Ascending aorta (tissue), 2 donors: ENCODE measurements around the gene KRT12. TPM values are rescaled to one million over a fixed set of nuclear protein-coding genes. Genes with fewer than 3 reads are reported as not detected.

ENCODE experiments used
- DNase-seq, 2 donors: peaks; one replicate each; pipeline ENCODE4 v3.0.0-alpha.2; 2019; ENCODE audit warnings: low spot score in 2 of 2
- H3K27ac ChIP-seq, 2 donors: fragments of 200-600 bp; sonication (generic); one replicate each; pipeline ENCODE4 v1.5.1; 2016 to 2017; ENCODE audit warnings: mild to moderate bottlenecking in 1 of 2
- H3K27me3 ChIP-seq: fragments of 200-600 bp; sonication (generic); one replicate; pipeline ENCODE4 v1.5.1; 2017
- H3K36me3 ChIP-seq, 2 donors: fragments of 200-600 bp; sonication (generic); one replicate each; pipeline ENCODE4 v1.5.1; 2016
- H3K4me1 ChIP-seq, 2 donors: fragments of 200-600 bp; sonication (generic); one replicate each; pipeline ENCODE4 v1.5.1; 2016 to 2017; ENCODE audit warnings: mild to moderate bottlenecking in 1 of 2
- H3K4me3 ChIP-seq, 2 donors: fragments of 200-600 bp; sonication (generic); one replicate each; pipeline ENCODE4 v1.5.1; 2016 to 2017; ENCODE audit warnings: mild to moderate bottlenecking in 1 of 2
- H3K9me3 ChIP-seq, 2 donors: fragments of 200-600 bp; sonication (generic); one replicate each; pipeline ENCODE4 v1.5.1; 2016
- intact Hi-C: fragments of 100-400 bp; cut with DNase I; formaldehyde crosslinking; loops from one replicate; pipeline ENCODE4 v1.15.1; 2023
- total RNA-seq: library from RNA; depleted of rRNA; stranded (reverse); fragments of >200 nt; gene quantifications from one replicate; pipeline ENCODE4 v1.1.0, GENCODE V29; 2016
- TF ChIP-seq, protein P1 (sequence below), 3 experiments: fragments of 200-600 bp in 2 of 3; fragments of 450-650 bp in 1 of 3; sonication (generic) in 2 of 3; IDR thresholded peaks; one replicate each; pipeline ENCODE4 v1.5.1; 2016 to 2019; ENCODE audit warnings: antibody characterized with exemption in 3 of 3, mild to moderate bottlenecking in 1 of 3, moderate library complexity in 1 of 3

The KRT12 gene
- total RNA-seq, 1 donor from 2014 or later: not detected

DNA sequence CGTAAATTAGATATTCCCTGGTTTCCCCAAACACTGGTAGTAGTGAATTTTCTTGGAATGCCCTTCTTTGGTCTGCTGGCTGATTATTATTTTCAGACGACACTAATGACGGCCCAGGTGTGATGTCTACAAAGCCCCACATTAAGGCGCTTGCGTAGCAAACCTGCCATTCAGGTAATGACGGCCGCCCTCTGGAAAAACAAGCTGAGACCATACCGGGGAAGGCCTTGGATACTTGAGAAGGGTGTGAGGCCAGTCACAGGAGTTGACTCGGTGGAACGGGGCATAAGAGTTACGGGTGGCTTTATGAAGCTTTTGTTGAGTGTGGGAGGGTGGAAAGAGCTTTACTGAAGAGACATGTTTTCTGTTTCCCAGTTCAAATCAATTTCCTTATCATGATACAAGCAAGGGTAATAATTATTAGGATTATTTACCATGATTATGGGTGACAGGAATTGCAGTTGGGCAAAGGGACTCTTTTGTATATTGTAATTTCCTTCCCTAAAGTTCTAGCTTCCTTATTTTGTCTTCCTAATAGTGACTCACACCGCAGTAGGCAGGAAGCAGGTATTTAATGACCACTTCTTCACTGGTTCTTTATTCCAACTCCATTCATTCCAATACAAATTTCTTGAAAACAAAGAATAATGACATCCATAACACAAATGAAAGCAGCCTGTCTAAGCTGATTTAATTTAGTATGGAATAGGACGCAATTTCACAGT lies 45.6 kb upstream of the KRT12 start:
- Histone ChIP-seq H3K36me3 (no peaks in the 10 kb centered on the region), H3K4me3 (no peak overlapping the region), H3K9me3 (no peaks in the 10 kb centered on the region), H3K27ac (no peak overlapping the region), H3K4me1 (peaks cover 11 to 16% of the 10 kb centered on the region in 2 donors), H3K27me3 (no peaks in the 10 kb centered on the region)
- intact Hi-C loops: loop anchor here (5.0 kb wide), 1 partner anchor 410 kb away; no protein-coding TSS in a partner anchor
- no peak for DNase-seq
- TF ChIP-seq, protein P1, sequence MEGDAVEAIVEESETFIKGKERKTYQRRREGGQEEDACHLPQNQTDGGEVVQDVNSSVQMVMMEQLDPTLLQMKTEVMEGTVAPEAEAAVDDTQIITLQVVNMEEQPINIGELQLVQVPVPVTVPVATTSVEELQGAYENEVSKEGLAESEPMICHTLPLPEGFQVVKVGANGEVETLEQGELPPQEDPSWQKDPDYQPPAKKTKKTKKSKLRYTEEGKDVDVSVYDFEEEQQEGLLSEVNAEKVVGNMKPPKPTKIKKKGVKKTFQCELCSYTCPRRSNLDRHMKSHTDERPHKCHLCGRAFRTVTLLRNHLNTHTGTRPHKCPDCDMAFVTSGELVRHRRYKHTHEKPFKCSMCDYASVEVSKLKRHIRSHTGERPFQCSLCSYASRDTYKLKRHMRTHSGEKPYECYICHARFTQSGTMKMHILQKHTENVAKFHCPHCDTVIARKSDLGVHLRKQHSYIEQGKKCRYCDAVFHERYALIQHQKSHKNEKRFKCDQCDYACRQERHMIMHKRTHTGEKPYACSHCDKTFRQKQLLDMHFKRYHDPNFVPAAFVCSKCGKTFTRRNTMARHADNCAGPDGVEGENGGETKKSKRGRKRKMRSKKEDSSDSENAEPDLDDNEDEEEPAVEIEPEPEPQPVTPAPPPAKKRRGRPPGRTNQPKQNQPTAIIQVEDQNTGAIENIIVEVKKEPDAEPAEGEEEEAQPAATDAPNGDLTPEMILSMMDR (IDR thresholded peaks at IDR 0.05): no peak

DNA sequence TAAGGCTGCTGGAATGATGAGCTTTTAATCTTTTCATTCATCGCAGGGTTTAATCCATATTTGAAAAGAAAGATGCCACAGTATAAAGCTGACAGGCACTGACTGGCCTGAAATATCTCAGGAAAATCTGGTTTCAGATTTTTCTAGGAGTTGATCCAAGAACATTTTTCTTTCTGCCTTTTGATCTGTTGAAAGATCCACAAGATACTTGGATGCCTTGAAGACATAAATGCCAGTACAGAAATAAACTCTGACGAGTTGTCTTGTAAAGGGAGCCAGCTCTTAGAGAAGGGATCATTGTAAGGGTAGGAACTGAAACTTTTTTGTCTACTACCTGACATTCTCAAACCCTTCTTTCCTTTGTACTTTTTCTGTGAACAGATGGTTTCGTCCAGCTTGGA lies 43.4 kb upstream of the KRT12 start:
- Histone ChIP-seq H3K27me3 (no peaks in the 10 kb centered on the region), H3K9me3 (no peaks in the 10 kb centered on the region), H3K4me3 (no peak overlapping the region), H3K36me3 (no peaks in the 10 kb centered on the region), H3K27ac (peak overlapping the region; percentile 23 to 30), H3K4me1 (peaks cover 11 to 16% of the 10 kb centered on the region in 2 donors)
- intact Hi-C loops: loop anchor here (5.0 kb wide), 1 partner anchor 412 kb away; no protein-coding TSS in a partner anchor
- TF ChIP-seq, protein P1 (IDR thresholded peaks at IDR 0.05): no peak
- no peak for DNase-seq

DNA sequence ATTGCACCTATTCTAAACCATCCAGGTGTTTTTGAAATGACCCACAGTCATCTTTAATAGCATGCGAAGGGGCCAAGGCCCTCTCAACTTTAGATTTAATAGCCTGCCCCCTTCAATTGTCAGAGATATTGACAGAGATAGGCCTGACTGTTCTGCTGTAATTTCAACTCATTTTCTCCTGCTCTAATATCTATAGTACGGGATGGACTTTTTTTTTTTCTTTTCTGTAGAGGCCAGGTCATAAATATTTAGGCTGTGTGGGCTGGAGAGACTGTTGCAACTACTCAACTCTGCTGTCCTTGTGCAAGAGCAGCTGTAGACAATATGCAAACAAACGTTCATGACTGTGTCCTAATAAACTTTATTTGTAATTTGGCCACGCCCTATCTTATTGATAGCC lies 42.7 kb upstream of the KRT12 start:
- peak overlapping the region in 1 of 2 donors; percentile 30 for H3K27ac ChIP-seq
- intact Hi-C loops: loop anchor here (1.0 to 5.0 kb wide), 5 partner anchors 107 to 753 kb away; no protein-coding TSS in a partner anchor
- DNase-seq: no peak
- no peak overlapping the region for H3K4me3 ChIP-seq
- no peaks in the 10 kb centered on the region for H3K36me3 ChIP-seq
- TF ChIP-seq, protein P1 (IDR thresholded peaks at IDR 0.05): no peak
- H3K27me3 ChIP-seq: no peaks in the 10 kb centered on the region
- H3K4me1 ChIP-seq: peaks cover 11 to 16% of the 10 kb centered on the region in 2 donors
- H3K9me3 ChIP-seq: no peaks in the 10 kb centered on the region

DNA sequence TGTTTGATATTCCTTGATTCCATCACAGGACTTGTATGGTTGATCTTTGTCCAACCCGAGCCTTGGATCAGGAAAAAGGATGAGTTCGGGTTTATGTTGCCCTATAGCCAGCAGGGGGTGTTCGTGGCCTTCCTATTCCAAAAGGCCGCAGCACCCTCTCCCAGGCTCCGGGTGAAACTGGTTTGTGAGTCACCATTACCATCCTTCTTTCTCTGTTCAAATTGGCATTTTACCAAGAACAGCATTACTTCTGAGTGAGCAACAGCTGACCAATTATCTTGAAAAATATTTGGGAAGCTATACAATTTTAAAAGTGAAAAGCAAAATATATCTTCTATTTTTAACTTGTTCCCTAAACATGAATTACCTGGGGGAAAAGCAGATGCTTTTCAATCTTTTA lies 42.3 kb upstream of the KRT12 start:
- intact Hi-C loops: loop anchor here (1.0 to 5.0 kb wide), 4 partner anchors 107 to 753 kb away; no protein-coding TSS in a partner anchor

DNA sequence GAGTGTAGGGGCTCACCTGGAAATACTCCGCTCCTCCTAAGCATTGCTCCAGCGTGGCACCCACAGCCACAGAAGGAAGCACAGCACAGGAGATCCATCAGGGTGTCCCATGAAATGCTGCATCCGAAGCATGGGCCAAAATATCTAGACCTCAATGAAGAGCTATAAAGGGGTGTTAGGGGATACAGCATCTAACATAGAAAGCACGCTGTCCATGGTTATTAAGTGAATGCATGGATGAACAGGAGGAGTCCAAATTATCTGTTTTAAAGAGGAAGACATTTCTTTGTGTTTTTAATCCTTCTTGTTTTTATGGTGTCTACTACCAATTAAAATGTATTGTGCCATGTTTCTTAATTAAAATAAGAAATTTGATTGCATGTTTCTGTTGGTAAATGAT lies 39.6 kb upstream of the KRT12 start:
- Histone ChIP-seq H3K36me3 (no peaks in the 10 kb centered on the region), H3K27me3 (no peaks in the 10 kb centered on the region), H3K27ac (no peak overlapping the region), H3K4me1 (peaks cover 11 to 16% of the 10 kb centered on the region in 2 donors), H3K4me3 (no peak overlapping the region), H3K9me3 (no peaks in the 10 kb centered on the region)
- DNase-seq: no peak
- TF ChIP-seq, protein P1 (IDR thresholded peaks at IDR 0.05): no peak
- intact Hi-C loops: loop anchor here (5.0 kb wide), 1 partner anchor 104 kb away; no protein-coding TSS in a partner anchor

More for the DNA sequence above, 42.3 kb upstream of the KRT12 start:
- Histone ChIP-seq H3K4me1 (peaks cover 11 to 16% of the 10 kb centered on the region in 2 donors), H3K36me3 (no peaks in the 10 kb centered on the region), H3K27ac (no peak overlapping the region), H3K4me3 (no peak overlapping the region), H3K27me3 (no peaks in the 10 kb centered on the region), H3K9me3 (no peaks in the 10 kb centered on the region)
- TF ChIP-seq, protein P1 (IDR thresholded peaks at IDR 0.05): peak; percentile 70 to 77 (median 73)
- peak; percentile 20 to 92 for DNase-seq
